Measurements from ENCODE around the gene CCDC102B.

CCDC102B gene

GRCh38 chr18:68837665-68838451 is 40.0 kb downstream of the CCDC102B start:
- no peaks in the 10 kb centered on the region for H3K27me3 ChIP-seq (ENCODE audit: insufficient read depth, poor library complexity, severe bottlenecking)
- TF ChIP-seq CTCF (IDR thresholded peaks at IDR 0.05; ENCODE audit: poor library complexity, severe bottlenecking) = no peak
- H3K9me3 ChIP-seq (ENCODE audit: severe bottlenecking) = no peaks in the 10 kb centered on the region
- no peak overlapping the region for H3K4me3 ChIP-seq (ENCODE audit: severe bottlenecking)
- H3K27ac ChIP-seq (ENCODE audit: poor library complexity, severe bottlenecking) = peak overlapping the region; percentile 33
- no peak for DNase-seq (ENCODE audit: low spot score)
- peak; percentile 46; the same call in 2 of the 3 replicates for ATAC-seq (ENCODE audit: low read depth)
- peaks cover 30% of the 10 kb centered on the region for H3K4me1 ChIP-seq (ENCODE audit: insufficient read depth, poor library complexity, severe bottlenecking)
- no peaks in the 10 kb centered on the region for H3K36me3 ChIP-seq (ENCODE audit: low read depth)

DNA sequence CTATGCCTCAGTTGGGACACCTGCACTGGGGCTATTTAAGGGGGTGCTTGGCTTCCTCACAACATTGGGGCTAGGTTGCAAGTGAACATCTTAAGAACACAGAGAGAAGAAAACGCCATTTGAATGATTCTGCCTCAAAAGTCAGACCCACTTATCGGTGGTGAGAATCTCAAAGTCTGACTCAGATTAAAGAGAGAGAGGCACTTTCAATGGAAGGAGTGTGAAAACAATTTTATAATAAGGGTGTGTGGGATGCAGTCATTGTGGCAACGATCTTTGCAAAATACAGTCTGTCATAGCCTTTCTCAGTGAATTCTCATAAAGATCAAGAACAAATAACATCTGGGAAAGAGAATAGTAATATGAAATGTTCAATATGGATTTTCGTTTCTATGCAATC is 41.8 kb downstream of the CCDC102B start:
- Histone ChIP-seq H3K4me1 (ENCODE audit: insufficient read depth, poor library complexity, severe bottlenecking) (peaks cover 30% of the 10 kb centered on the region), H3K36me3 (ENCODE audit: low read depth) (no peaks in the 10 kb centered on the region), H3K27ac (ENCODE audit: poor library complexity, severe bottlenecking) (no peak overlapping the region), H3K4me3 (ENCODE audit: severe bottlenecking) (no peak overlapping the region), H3K27me3 (ENCODE audit: insufficient read depth, poor library complexity, severe bottlenecking) (no peaks in the 10 kb centered on the region), H3K9me3 (ENCODE audit: severe bottlenecking) (no peaks in the 10 kb centered on the region)
- TF ChIP-seq CTCF (IDR thresholded peaks at IDR 0.05; ENCODE audit: poor library complexity, severe bottlenecking) = no peak
- no peak for ATAC-seq (ENCODE audit: low read depth)
- DNase-seq (ENCODE audit: low spot score) = no peak

- no peak for DNase-seq (ENCODE audit: low spot score)
- ATAC-seq (ENCODE audit: low read depth) = peak; percentile 90
- H3K4me3 ChIP-seq (ENCODE audit: severe bottlenecking) = no peak overlapping the region
- no peaks in the 10 kb centered on the region for H3K36me3 ChIP-seq (ENCODE audit: low read depth)
- H3K27me3 ChIP-seq (ENCODE audit: insufficient read depth, poor library complexity, severe bottlenecking) = no peaks in the 10 kb centered on the region
- peaks cover 30% of the 10 kb centered on the region for H3K4me1 ChIP-seq (ENCODE audit: insufficient read depth, poor library complexity, severe bottlenecking)
- TF ChIP-seq CTCF (IDR thresholded peaks at IDR 0.05; ENCODE audit: poor library complexity, severe bottlenecking) = no peak
- no peaks in the 10 kb centered on the region for H3K9me3 ChIP-seq (ENCODE audit: severe bottlenecking)
- H3K27ac ChIP-seq (ENCODE audit: poor library complexity, severe bottlenecking) = peak overlapping the region; percentile 51
These were observed 42.8 kb downstream of the CCDC102B start for GRCh38 chr18:68840554-68841263.

DNA sequence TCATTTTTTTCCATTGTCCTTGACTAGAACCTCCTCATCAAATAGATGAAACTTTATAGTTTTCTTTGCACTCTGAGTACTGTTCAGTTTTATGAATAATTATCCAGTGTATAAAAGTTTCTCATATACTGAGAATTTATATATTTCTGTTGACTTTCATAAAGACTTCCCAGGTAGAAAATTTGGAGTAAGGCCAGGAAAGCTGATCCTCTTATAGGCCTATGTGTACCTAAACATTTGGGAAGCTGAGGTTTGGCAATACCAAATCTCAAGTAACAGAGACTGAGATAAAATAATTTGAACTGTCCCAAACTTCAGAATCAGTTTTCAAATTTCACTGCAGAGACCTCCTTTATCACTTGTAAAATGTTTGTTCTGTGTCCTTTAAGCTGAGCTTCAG is 43.4 kb downstream of the CCDC102B start:
- Histone ChIP-seq H3K36me3 (ENCODE audit: low read depth) (no peaks in the 10 kb centered on the region), H3K4me3 (ENCODE audit: severe bottlenecking) (no peak overlapping the region), H3K4me1 (ENCODE audit: insufficient read depth, poor library complexity, severe bottlenecking) (peaks cover 30% of the 10 kb centered on the region), H3K9me3 (ENCODE audit: severe bottlenecking) (no peaks in the 10 kb centered on the region), H3K27me3 (ENCODE audit: insufficient read depth, poor library complexity, severe bottlenecking) (no peaks in the 10 kb centered on the region), H3K27ac (ENCODE audit: poor library complexity, severe bottlenecking) (peak overlapping the region; percentile 51)
- DNase-seq (ENCODE audit: low spot score) (no peak), ATAC-seq (ENCODE audit: low read depth) (peak; percentile 43; the same call in 2 of the 3 replicates)
- no peak for TF ChIP-seq CTCF (IDR thresholded peaks at IDR 0.05; ENCODE audit: poor library complexity, severe bottlenecking)

All from RWPE2 (cell line).